Activated naive CD4-positive, alpha-beta T cell treated with Interleukin-2 at 50 U/mL for 16 hours (primary cell): ENCODE measurements around the gene SEMG1.

Experiments used
- DNase-seq: peaks from one replicate; pipeline ENCODE4 v3.0.0-alpha.2; 2020

Gene SEMG1

GRCh38 chr20:45206725-45207124, at the start of gene SEMG1:
Gene SEMG1 (plus strand): TSS chr20:45207033. CDS start chr20:45207054, 21 bp downstream.
- no peak for DNase-seq

GRCh38 chr20:45157962-45158361, 48.9 kb upstream of the SEMG1 start:
- DNase-seq = no peak

- DNase-seq = no peak
These were observed 43.6 kb upstream of the SEMG1 start for GRCh38 chr20:45163083-45163803.

- no peak for DNase-seq
These were observed 41.9 kb upstream of the SEMG1 start for GRCh38 chr20:45164906-45165305.

GRCh38 chr20:45173522-45173921, 33.3 kb upstream of the SEMG1 start:
- DNase-seq = no peak

- DNase-seq = no peak
These were observed 32.1 kb upstream of the SEMG1 start, which contains the start of gene PI3 for GRCh38 chr20:45174434-45175364. Gene PI3 (plus strand): TSS chr20:45174902. CDS start chr20:45174923, 21 bp downstream.

DNA sequence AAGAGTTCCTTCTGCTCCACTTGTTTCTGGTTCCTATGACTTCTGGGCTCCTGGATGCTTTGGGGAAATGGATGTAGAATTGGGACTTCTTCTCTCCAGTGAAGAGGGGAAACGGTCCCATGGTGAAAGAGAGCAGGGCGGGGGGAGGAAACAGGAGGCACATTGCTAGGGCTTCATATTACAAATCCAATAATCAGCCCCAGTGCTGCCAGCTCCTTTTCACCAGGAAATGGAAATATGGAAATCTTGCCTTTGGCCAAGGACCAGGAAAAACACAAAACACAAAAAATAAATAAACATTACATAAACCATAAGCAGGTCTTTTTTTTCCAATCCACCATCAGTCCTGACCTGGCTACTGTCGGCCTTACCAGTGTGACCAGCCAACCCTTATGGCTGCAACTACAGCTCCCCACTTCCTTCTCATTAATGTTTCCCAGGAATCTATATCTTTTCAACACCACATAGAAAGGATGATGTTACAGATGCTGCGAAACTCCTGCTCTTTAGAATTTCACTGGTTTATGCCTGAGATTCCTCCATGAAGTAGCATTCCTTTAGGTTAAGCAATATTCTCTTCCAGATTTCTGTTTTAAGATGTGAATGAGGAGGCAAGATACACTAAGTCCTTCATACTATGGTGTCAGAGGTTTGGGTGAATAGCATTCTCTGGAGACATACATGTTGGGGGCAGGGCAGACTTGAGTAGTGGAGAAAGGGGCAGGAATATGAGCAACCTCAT, 30.1 kb upstream of the SEMG1 start:
- no peak for DNase-seq

DNA sequence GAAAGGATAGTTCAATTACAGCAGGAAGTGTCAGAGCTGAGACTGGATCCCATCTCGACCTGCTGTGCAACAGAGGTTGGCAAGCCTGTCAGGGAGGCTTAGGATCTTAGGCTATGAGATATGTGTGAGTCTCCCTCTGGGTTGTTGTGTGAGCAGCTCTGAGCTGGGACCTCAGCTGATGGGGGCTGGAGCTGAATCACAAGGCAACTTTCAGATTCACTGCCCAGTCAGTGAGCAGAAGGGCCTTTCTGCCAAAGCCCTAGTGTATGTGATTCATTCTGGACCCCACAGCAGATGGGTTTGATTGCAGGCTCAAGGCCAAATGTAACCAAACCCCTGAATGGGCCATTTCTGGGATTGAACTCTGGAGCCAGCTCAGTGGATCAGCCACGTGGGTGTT, 27.7 kb upstream of the SEMG1 start:
- no peak for DNase-seq

DNA sequence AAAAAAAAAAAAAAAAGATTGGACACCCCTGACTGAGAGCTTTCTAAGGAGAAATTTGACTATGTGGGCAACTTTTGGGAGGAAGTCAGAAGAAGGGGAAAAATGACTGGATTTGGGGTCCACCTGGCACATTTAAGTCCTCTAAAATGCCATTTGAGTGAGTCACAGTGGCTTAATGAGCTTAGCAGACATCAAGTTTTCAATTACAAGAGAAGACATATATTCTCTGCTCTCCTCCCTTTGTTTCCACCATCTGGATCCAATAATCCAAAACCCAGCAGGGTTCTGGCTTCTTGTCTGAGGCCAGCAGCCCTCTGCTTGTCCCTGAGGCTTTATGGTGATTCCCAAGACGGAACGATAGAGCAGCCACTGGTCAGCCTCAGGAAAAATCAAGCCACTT, 25.2 kb upstream of the SEMG1 start:
- no peak for DNase-seq

DNA sequence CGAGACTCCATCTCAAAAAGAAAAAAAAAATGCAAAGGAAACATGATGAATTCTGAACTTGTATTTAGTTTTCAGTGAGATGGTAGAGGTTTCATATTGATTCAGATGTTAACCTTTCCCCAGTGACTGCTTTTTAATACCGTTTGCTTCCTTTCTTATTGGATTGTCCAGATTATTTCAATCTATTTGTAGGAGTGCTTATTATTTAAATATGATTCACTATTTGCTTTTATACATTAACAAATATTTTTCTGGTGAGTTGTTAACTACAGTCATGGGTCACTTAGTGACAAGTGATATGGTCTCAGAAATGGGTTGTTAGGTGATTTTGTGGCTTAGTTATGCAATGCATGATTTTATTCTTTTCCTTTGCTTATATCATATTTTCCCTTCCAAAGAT, 23.7 kb upstream of the SEMG1 start:
- DNase-seq = no peak

GRCh38 chr20:45187693-45188092, 19.1 kb upstream of the SEMG1 start:
- no peak for DNase-seq

DNA sequence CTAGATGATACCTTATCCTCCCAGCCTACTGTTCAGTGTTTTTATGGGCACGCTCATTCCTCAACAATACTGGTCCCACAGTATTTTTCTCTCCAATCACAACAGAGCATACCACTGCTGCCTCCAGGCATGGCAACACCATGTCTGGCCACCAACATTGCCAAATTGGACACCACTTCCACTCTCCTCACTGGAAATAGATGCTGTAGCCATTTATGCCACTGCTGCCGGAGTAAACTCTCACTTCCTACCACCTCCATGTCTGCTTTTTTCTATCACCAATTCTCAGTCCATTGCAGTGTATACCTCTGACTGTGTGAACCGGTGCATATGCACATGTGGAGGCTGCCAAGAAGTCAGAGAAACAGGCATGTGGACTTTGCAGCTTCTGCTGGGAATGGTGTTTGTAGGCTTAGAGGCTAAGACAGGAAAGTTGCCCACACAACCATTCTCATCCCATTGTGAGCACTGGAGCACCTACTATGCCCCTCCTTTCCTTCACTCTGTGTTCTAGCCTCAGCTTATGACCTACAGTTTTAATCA, 17.7 kb upstream of the SEMG1 start:
- no peak for DNase-seq

DNA sequence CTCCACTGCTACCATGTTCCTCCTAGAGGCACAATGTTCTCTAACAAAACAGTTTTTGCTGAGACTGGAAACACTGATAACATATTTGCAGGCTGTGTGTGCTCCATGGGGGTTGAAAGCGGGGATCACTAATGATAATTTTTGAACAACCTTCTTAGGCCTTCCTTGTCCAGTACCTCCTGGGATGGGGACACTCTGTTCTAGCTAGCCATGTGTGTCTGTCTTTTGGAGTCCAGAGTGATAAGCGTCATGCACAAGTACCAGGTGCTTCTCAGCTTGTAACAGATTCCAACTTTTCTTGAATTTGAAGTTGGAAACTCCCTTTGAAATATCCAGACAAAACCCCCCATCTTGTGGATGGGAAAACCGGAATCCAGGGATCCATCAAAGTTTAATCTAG, 17.0 kb upstream of the SEMG1 start:
- no peak for DNase-seq

GRCh38 chr20:45191926-45192325, 14.9 kb upstream of the SEMG1 start:
- DNase-seq = no peak

DNA sequence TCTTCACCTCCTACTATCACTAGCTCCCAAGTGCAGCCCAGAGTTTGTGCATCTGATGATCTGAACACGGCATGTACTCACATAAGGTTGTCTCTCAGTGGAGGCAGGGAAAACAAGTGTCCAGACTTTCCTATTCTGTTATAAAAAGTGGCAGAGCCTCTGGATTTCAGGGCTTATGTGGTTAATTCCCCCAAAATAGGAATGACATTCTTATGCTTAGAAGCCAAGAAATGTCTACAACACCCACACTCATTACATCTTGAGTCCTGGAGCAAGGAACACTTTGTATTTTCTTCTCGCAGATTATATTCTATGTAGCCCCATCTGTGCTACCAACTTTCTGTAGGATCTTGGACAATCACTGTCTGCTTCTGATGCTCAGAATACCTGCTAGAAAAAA, 13.5 kb upstream of the SEMG1 start:
- DNase-seq = no peak

DNA sequence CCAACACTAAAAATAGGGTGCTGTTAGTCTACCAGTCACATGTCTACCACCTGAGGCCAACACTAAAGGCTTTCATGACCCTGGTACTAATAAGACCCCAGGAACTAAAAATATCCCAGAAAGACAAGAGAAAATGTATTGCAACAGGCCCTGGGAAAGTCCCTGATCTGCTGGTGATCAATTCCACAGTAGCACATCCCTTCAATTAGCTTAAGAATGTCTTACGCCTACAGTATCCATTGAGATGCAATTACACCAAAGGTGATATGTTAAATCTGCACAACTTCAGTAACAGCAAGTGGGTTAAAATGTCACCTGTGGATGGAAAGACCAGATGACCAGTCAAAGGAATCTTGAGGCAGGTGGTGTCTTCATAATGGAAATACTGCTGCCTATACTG, 3.1 kb downstream of the SEMG1 start:
- no peak for DNase-seq

- DNase-seq = no peak
These were observed 5.0 kb downstream of the SEMG1 start for GRCh38 chr20:45211569-45212474.

DNA sequence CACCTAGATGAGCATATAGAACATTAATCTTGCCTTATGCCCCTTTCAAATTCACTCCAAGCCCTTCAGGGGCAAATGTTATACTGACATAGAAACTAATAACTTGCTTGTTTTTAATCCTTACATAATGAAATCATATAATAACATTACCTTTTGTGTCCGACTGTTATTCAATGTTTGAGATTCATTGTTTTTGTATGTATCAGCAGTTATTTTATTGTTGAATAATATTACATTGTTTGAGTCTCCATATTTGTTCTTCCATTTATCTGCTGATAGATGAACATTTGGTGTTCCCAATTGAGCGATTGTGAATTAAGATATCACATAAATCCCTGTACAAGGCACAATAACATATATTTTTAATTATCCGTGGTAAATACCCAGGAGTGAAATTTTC, 6.0 kb downstream of the SEMG1 start:
- DNase-seq = no peak

- DNase-seq = no peak
These were observed 11.3 kb downstream of the SEMG1 start for GRCh38 chr20:45218124-45218523.

DNA sequence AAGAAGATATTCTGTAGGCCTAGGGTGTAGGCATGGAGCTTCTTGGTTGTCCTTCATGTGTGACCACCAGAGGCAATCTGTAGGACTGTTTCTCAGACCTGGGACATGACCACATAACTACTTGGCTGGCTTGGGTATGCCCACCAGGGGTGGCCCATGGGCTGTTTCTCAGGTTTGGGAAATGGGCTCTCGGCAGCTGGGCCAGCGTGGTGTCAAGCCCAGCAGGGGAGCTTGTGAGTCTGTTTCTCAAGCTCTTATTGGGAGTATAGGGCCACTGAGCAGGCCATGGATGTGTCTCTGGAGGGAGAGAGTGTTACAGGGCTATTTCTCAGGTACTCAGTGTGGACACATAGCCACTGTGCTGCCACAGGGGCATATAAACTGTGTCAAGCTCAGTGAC, 11.8 kb downstream of the SEMG1 start:
- no peak for DNase-seq

GRCh38 chr20:45221076-45221475, 14.2 kb downstream of the SEMG1 start, which contains the start of gene SEMG2:
Gene SEMG2 (plus strand): TSS chr20:45221373. CDS start chr20:45221390, 17 bp downstream.
- DNase-seq = no peak

GRCh38 chr20:45223136-45223535, 16.3 kb downstream of the SEMG1 start:
- no peak for DNase-seq
